Activated CD4-positive, CD25-positive, alpha-beta regulatory T cell treated with anti-CD3 and anti-CD28 coated beads, Interleukin-2, amount 50 U/mL, for 16 hours (primary cell): ENCODE results near the gene ULK1.
A peak's percentile ranks its signal among the peaks of the same experiment; 100 is the strongest.

Experiments used
- DNase-seq: peaks from one replicate; pipeline ENCODE4 v3.0.0-alpha.2; 2020; ENCODE audit warnings: low read depth, low spot score

ULK1 gene

GRCh38 chr12:131919366-131920156, 25.1 kb downstream of the ULK1 start:
- DNase-seq: no peak

DNA sequence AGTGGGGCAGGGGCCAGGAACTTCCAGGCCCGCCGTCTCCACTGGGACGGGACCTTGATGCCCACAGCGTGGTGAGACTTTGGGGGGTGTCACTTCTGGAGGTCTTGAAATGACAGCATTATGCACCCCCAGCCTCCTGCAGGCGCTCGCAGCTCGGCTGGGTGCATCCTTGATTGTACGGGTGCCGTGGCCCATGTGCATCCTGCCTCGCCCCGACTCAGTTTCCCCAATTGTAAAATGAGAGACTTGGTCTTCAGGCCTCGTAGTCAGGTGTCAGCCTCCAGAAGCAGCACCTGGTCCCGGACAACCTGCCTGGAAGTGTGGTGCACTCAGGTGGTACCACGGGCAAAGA, 25.7 kb downstream of the ULK1 start:
- DNase-seq: no peak

DNA sequence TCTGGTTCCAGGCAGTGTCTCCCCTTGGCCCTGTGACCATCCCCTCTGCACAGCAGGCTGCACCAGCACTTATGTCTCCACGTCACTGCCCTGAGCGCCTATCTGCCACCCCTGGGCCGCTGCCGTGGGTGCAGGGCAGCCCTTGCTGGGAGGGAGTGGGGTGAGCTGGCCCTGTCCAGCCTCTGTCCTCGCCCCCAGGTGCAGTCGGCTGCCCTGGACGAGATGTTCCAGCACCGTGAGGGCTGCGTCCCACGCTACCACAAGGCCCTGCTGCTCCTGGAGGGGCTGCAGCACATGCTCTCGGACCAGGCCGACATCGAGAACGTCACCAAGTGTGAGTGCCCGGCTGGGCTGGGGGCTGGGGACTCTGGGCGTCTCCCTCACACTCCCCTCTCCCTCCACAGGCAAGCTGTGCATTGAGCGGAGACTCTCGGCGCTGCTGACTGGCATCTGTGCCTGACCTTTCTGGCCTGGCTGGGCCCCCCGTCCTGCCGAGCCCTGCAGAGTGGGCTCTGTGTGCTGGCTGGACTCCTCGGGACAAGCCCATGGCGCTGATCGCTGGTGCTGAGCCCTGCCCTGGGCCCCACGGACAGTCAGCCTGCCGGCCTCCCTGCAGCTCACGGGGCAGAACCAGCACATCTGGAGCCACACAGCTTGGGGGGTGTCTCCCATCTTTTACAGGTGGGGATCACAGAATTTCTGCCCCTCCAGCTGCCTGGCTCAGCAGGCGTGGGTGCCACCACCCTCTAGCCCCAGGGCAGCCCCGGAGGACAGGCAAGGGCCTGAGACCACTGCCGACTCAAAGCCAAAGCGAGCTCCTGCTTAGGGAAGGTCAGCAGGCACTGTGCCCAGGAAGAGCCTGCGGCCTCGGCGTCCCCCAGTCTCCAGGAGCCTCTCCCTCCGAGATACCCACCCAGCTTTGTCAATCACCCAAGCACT, 26.7 kb downstream of the ULK1 start:
- DNase-seq: no peak

DNA sequence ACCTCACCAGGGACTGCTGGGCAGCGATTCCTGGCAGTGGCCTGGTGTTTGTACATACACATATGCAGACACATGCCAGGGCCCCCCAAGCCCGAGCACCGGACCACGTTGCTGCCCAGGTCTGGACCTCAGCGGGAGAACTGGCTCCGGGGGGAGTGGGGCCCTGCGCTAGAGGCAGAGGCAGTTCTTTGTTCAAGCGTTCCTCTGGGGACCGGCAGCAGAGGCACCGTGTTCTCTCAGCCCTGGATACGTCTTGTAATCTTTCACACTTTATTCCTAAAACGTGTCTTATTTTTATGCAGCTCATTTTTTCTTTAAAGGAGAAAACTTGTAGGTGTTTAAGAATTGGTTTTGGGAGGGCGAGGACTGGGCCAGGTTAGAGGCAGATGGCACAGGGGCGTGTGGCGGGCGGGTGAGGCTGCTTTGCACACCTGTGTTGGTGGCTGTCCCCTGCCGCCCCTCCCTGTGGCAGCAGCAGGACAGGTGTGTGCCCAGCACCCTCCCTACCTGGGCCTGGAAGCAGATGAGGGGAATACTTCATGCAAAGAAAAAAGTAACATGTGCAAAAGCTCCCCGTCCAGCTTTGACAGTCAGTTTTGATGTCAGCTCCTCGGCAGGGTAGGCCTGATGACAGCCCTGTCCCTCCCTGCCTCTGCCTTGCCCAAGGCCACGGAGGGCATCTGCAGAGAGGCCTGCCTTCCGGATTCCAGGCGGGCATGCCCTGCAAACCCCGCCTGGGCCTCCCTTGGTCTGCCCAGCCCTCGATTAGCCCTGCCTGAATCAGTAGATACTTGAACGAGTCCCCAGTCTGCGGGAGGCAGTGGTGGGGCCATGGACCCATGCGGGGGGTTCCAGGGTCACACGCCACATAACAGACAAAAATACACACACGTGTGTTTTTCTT, 27.7 kb downstream of the ULK1 start:
- no peak for DNase-seq

DNA sequence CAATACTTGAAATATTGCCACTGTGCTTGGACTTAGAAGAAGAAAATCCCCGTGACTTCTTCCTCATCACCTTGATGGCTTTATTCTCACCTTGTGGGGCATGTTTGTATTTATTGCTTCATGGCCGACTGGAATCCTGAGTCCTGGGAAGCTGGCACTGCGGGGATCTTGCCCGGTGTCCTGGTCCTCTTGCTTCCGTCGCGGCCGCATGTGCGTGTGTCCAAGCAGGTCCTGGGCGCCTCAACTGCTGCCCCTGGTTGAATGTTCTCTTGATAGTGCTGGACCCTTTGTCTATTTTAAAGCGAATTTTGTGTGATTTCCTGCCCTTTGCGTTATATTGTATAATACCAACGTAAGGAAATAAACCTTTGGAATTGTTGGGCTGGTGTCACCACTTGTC, 28.4 kb downstream of the ULK1 start:
- DNase-seq: no peak

DNA sequence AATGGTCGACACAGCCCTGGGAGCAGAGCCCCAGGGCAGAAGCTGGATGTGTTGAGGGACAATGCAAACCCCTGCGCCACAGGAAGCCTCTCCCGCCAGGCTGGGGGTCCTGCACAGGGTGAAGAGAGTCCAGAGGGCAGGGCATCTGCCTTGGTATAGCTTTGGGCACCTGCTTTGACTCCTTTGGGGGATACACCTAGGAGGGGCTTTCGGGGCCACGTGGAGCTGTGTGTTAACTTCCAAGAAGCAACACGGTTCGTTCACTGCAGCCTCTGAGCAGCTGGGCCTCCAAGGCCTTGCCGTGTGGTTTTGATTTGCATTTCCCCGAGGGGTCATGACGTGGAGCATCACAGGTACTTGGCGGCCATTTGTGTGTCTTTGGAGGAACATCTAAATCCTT, 28.8 kb downstream of the ULK1 start:
- no peak for DNase-seq

DNA sequence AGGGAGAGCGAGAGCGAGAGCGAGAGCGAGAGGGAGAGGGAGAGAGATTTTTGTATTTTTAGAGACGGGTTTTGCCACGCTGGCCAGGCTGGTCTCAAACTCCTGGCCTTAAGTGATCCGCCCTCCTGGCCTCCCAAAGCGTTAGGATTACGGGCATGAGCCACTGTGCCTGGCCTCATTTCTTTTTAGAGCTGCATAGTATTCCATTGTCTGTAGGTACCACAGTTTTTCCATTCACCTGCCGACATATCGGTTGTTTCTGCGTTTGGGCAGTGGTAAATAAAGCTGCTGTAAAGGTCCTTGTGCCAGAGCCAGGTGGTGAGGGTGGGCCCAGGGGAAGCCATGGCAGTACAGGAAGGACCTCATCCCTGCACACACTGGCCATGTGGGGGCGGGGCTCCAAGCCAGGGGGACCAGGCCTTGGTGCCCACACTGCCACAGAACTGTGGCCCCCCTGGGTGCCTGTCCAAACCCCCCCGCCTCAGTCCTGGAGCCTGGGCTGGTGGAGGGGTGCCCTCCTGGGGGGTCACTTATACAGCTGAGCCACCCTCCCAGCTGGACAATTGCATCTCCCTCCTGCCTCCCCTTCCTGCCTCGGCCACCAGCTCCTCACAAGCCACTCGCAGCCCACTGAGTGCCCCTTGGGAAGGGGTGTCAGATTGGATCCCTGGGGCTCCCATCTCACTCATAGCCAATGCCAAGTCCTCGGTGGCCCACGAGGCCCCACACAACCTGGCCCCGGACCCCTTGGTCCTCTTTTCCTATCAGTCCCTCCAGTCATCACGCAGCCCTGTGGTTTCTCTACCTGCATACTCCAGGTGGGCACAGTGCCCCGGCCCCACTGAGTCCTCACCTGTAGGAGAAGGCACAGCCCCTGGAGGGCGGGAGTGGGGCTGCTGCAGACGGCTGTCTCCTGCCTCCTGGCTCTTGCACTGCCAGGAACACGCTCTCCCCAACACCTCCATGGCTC, 33.0 kb downstream of the ULK1 start:
- no peak for DNase-seq

DNA sequence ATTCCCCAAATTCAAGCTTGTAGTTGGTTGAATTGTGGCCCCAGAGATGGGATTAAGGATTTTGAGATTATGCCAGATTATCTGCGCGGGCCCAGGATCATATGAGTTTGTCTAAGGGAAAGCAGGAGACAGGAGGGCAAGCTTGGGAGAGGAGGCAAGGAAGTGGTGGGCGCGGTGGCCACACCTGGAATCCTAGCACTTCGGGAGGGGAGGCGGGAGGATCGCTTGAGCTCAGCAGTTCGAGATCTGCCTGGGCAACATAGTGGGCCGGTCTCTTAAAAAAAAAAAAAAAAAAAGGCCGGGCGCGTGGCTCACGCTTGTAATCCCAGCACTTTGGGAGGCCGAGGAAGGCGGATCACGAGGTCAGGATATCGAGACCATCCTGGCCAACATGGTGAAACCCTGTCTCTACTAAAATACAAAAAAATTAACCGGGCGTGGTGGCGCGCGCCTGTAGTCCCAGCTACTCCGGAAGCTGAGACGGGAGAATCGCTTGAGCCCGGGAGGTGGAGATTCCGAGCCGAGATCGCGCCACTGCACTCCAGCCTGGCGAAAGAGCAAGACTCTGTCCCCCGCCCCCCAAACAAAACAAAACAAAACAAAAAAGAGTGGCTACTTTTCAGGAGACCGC, 33.8 kb downstream of the ULK1 start:
- DNase-seq: no peak

- peak; percentile 91 for DNase-seq
Observed at GRCh38 chr12:131928711-131929580, 34.5 kb downstream of the ULK1 start, which contains the start of gene PUS1. TSS of gene PUS1 (plus strand) at chr12:131929276. CDS start at chr12:131929723, 447 bp downstream.

- DNase-seq: no peak
Observed at GRCh38 chr12:131929581-131930456, 35.4 kb downstream of the ULK1 start.

DNA sequence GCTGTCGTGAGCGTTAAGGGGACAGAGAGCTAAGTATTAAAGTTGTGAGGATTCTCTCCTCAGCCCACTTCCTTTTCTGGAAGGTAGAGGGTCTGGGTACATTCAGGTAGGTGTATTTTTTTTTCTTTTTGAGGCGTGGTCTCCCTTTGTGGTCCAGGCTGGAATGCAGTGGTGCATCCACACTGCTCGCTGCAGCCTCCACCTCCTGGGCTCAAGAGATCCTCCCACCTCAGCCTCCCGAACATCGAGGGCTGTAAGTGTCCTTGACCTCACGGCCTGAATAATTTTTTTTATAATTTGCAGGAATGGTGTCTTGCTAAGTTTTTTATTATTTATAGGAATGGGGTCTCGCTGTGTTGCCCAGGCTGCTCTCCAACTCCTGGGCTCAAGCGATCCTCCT, 36.1 kb downstream of the ULK1 start:
- DNase-seq: no peak

GRCh38 chr12:131933387-131933786, 39.0 kb downstream of the ULK1 start:
- no peak for DNase-seq

GRCh38 chr12:131934535-131934934, 40.1 kb downstream of the ULK1 start:
- DNase-seq: no peak

- no peak for DNase-seq
Observed at GRCh38 chr12:131938082-131938481, 43.7 kb downstream of the ULK1 start.

DNA sequence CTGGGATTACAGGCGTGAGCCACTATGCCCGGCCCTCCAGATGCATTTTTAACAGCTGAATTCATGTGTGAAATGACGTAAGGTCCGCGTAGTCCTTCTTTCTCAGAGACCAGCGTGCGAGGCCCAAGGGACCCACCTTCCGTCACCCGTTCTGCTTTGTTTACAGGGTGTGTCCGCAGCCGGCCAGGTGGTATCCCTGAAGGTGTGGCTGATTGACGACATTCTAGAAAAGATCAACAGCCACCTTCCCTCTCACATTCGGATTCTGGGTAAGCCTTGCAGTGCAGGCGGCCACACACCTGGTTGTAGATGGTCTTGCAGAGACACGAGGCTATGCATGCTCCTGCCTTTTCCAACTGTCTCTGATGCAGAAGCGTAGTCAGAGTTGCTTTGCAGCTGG, 44.6 kb downstream of the ULK1 start:
- DNase-seq: no peak

- no peak for DNase-seq
Observed at GRCh38 chr12:131940141-131940547, 45.7 kb downstream of the ULK1 start.

DNA sequence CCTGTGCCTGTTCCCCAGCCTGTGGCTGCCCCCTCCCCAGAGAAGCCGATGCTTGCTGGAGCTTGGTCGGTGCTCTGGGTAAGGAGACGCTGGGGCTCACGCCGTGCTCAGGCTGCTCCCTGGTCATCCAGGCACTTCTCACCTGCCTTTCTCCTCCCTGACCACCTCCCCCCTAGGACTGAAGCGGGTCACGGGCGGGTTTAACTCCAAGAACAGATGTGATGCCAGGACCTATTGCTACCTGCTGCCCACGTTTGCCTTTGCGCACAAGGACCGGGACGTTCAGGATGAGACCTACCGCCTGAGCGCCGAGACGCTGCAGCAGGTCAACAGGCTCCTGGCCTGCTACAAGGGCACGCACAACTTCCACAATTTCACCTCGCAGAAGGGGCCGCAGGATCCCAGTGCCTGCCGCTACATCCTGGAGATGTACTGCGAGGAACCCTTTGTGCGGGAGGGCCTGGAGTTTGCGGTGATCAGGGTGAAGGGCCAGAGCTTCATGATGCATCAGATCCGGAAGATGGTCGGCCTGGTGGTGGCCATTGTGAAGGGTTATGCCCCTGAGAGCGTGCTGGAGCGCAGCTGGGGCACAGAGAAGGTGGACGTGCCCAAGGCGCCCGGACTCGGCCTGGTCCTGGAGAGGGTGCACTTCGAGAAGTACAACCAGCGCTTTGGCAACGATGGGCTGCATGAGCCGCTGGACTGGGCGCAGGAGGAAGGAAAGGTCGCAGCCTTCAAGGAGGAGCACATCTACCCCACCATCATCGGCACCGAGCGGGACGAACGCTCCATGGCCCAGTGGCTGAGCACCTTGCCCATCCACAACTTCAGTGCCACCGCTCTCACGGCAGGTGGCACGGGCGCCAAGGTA, 46.9 kb downstream of the ULK1 start:
- DNase-seq: no peak
